GM23338 (cell line): ENCODE data around the gene PRIMPOL.

Experiments used
- NANOG ChIP-seq: IDR thresholded peaks from 2 replicates; pipeline ENCODE4 v1.6.1; 2016; ENCODE audit warnings: antibody characterized with exemption, borderline replicate concordance
- TF ChIP-seq, protein P1 (sequence below), 2 experiments: fragments of 200-600 bp in 1 of 2; sonication (generic) in 1 of 2; conservative IDR thresholded peaks; 2 replicates each; pipeline versions ENCODE4 v1.5.1 to v1.6.1; 2016 to 2017; ENCODE audit warnings: antibody characterized with exemption in 2 of 2, low read depth in 2 of 2, mild to moderate bottlenecking in 2 of 2, moderate library complexity in 1 of 2
- TF ChIP-seq, protein P2 (sequence below): IDR thresholded peaks from one replicate; pipeline ENCODE4 v1.6.1; 2018; ENCODE audit warnings: antibody characterized with exemption; ENCODE audit not compliant: unreplicated experiment

DNA sequence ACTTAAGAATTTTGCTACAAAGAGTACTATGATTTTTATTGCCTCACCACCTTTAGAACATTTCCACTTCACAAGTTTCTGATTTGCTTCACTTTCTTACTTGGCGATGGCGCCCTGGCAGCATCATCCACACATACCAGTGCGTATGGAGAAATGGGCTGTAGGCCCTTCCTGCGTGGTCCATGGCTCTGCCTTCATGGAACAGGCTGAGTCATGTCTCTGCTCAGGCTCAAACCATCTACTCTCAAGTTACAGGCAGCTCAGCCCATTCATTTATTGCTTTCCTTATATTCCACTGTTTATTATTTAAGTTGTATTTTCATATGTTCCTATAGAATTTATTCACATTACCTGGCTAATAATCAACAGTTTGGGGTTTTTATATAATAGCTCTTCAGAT, 21.4 kb upstream of the PRIMPOL start:
- TF ChIP-seq, protein P1, sequence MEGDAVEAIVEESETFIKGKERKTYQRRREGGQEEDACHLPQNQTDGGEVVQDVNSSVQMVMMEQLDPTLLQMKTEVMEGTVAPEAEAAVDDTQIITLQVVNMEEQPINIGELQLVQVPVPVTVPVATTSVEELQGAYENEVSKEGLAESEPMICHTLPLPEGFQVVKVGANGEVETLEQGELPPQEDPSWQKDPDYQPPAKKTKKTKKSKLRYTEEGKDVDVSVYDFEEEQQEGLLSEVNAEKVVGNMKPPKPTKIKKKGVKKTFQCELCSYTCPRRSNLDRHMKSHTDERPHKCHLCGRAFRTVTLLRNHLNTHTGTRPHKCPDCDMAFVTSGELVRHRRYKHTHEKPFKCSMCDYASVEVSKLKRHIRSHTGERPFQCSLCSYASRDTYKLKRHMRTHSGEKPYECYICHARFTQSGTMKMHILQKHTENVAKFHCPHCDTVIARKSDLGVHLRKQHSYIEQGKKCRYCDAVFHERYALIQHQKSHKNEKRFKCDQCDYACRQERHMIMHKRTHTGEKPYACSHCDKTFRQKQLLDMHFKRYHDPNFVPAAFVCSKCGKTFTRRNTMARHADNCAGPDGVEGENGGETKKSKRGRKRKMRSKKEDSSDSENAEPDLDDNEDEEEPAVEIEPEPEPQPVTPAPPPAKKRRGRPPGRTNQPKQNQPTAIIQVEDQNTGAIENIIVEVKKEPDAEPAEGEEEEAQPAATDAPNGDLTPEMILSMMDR (conservative IDR thresholded peaks at IDR 0.05; ENCODE audit: low read depth in 2 of 2) = no peak
- TF ChIP-seq, protein P2, sequence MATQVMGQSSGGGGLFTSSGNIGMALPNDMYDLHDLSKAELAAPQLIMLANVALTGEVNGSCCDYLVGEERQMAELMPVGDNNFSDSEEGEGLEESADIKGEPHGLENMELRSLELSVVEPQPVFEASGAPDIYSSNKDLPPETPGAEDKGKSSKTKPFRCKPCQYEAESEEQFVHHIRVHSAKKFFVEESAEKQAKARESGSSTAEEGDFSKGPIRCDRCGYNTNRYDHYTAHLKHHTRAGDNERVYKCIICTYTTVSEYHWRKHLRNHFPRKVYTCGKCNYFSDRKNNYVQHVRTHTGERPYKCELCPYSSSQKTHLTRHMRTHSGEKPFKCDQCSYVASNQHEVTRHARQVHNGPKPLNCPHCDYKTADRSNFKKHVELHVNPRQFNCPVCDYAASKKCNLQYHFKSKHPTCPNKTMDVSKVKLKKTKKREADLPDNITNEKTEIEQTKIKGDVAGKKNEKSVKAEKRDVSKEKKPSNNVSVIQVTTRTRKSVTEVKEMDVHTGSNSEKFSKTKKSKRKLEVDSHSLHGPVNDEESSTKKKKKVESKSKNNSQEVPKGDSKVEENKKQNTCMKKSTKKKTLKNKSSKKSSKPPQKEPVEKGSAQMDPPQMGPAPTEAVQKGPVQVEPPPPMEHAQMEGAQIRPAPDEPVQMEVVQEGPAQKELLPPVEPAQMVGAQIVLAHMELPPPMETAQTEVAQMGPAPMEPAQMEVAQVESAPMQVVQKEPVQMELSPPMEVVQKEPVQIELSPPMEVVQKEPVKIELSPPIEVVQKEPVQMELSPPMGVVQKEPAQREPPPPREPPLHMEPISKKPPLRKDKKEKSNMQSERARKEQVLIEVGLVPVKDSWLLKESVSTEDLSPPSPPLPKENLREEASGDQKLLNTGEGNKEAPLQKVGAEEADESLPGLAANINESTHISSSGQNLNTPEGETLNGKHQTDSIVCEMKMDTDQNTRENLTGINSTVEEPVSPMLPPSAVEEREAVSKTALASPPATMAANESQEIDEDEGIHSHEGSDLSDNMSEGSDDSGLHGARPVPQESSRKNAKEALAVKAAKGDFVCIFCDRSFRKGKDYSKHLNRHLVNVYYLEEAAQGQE = no peak
- TF ChIP-seq NANOG = no peak
